HCT116 (cell line): ENCODE results near the gene ATAD3A. TPM values are rescaled to one million over a fixed set of nuclear protein-coding genes. Genes with fewer than 3 reads are reported as not detected.

Experiments used
- ATAC-seq: fragments of 200-7000 bp; cut with Tn5 transposase; 2 replicates; pipeline ENCODE4 v1.9.1; 2020; ENCODE audit warnings: mild to moderate bottlenecking, moderate library complexity
- BruUV-seq: library from RNA; stranded (reverse); fragments of 400-500 nt; replicated peaks from 2 replicates; lab custom pipeline; 2021; lab: Mats Ljungman, UMichigan
- CTCF ChIA-PET: fragments of 300-600 bp; sonication (Branson Sonifier 250); formaldehyde crosslinking; loops from one replicate; lab custom pipeline; 2021; ENCODE audit warnings: antibody characterized with exemption; lab: Charles Lee
- POLR2A ChIA-PET: fragments of 300-600, 350-600 bp; sonication (Branson Sonifier 250); formaldehyde crosslinking; loops from one replicate; lab custom pipeline; 2021; ENCODE audit warnings: antibody characterized with exemption; lab: Charles Lee
- RAD21 ChIA-PET, 2 experiments: fragments of 300-600 bp; sonication (Branson Sonifier 250); formaldehyde crosslinking; loops; one replicate each; lab custom pipeline; 2023; ENCODE audit warnings: low total read pairs in 2 of 2; ENCODE audit not compliant: uncharacterized antibody in 2 of 2, unreplicated experiment in 2 of 2, low non-redundant PET in 1 of 2; lab: Charles Lee
- DNase-seq: peaks from one replicate; pipeline ENCODE4 v3.0.0-alpha.2; 2010; ENCODE audit warnings: low read depth, low spot score
- H2AFZ ChIP-seq: fragments of 200-600 bp; shearing (Covaris generic), sonication (generic); 2 replicates; pipeline ENCODE4 v1.6.1; 2017; ENCODE audit warnings: low read depth, mixed run types, mixed read lengths, antibody characterized with exemption, low read length; ENCODE audit not compliant: poor library complexity, severe bottlenecking
- H3K27ac ChIP-seq: 2 replicates; pipeline ENCODE4 v1.5.1; 2012; ENCODE audit warnings: low read depth, low read length
- H3K27me3 ChIP-seq: fragments of 200-600 bp; sonication (generic); 2 replicates; pipeline ENCODE4 v1.6.1; 2016; ENCODE audit warnings: mixed run types, low read length, mixed read lengths; ENCODE audit not compliant: insufficient read depth
- H3K36me3 ChIP-seq, 2 experiments: fragments of 200-500 bp in 1 of 2; fragments of 200-600 bp in 1 of 2; sonication (Bioruptor generic) in 1 of 2; sonication (generic) in 1 of 2; 2 replicates each; pipeline versions ENCODE4 v1.5.1 to v1.6.1; 2014 to 2016; ENCODE audit warnings: low read length in 2 of 2, inconsistent platforms in 1 of 2, mixed read lengths in 1 of 2, mixed run types in 1 of 2; ENCODE audit not compliant: insufficient read depth in 2 of 2, control insufficient read depth in 1 of 2
- H3K4me1 ChIP-seq, 2 experiments: fragments of 200-600 bp in 1 of 2; sonication (generic) in 1 of 2; 2 replicates each; pipeline versions ENCODE4 v1.5.1 to v1.6.1; 2012 to 2017; ENCODE audit warnings: low read length in 2 of 2, inconsistent platforms in 1 of 2, mild to moderate bottlenecking in 1 of 2, mixed read lengths in 1 of 2, mixed run types in 1 of 2, moderate library complexity in 1 of 2; ENCODE audit not compliant: insufficient read depth in 2 of 2, control insufficient read depth in 1 of 2
- H3K4me2 ChIP-seq: fragments of 200-600 bp; sonication (generic); 2 replicates; pipeline ENCODE4 v1.6.1; 2017; ENCODE audit warnings: mixed run types, low read length, mixed read lengths
- H3K4me3 ChIP-seq, 2 experiments: fragments of 200-600 bp in 1 of 2; sonication (generic) in 1 of 2; replicated peaks in 1 of 2; 2 replicates each; pipeline ENCODE4 v1.5.1; 2011 to 2016; ENCODE audit warnings: low read length in 2 of 2, control low read depth in 1 of 2, low read depth in 1 of 2, mild to moderate bottlenecking in 1 of 2, mixed read lengths in 1 of 2, mixed run types in 1 of 2
- H3K79me2 ChIP-seq: fragments of 200-600 bp; sonication (generic); 2 replicates; pipeline ENCODE4 v1.6.1; 2017; ENCODE audit warnings: mild to moderate bottlenecking, mixed run types, low read length, moderate library complexity, mixed read lengths; ENCODE audit not compliant: insufficient read depth
- H3K9ac ChIP-seq: fragments of 200-600 bp; sonication (generic); 2 replicates; pipeline ENCODE4 v1.6.1; 2016; ENCODE audit warnings: low read length, mixed read lengths
- H3K9me2 ChIP-seq: fragments of 200-600 bp; sonication (generic), shearing (Covaris generic); 2 replicates; pipeline ENCODE4 v1.6.1; 2017; ENCODE audit warnings: mixed run types, mild to moderate bottlenecking, moderate library complexity; ENCODE audit not compliant: insufficient read depth
- H3K9me3 ChIP-seq, 2 experiments: fragments of 200-500 bp in 1 of 2; fragments of 200-600 bp in 1 of 2; sonication (Bioruptor generic) in 1 of 2; sonication (generic) in 1 of 2; 2 replicates each; pipeline ENCODE4 v1.6.1; 2014 to 2017; ENCODE audit warnings: low read length in 2 of 2, mixed read lengths in 2 of 2, inconsistent platforms in 1 of 2, low read depth in 1 of 2, mild to moderate bottlenecking in 1 of 2, mixed run types in 1 of 2, moderate library complexity in 1 of 2; ENCODE audit not compliant: control insufficient read depth in 1 of 2, insufficient read depth in 1 of 2
- H4K20me1 ChIP-seq: fragments of 200-600 bp; sonication (generic), shearing (Covaris generic); 2 replicates; pipeline ENCODE4 v1.6.1; 2017; ENCODE audit warnings: mixed run types, mild to moderate bottlenecking, moderate library complexity; ENCODE audit not compliant: insufficient read depth
- CBX3 ChIP-seq: IDR thresholded peaks from 2 replicates; pipeline ENCODE4 v1.6.1; 2012; ENCODE audit warnings: low read depth
- CEBPB ChIP-seq: IDR thresholded peaks from 2 replicates; pipeline ENCODE4 v1.6.1; 2012; ENCODE audit warnings: low read depth
- EZH2 ChIP-seq: fragments of 200-600 bp; sonication (generic); IDR thresholded peaks from 2 replicates; pipeline ENCODE4 v1.6.1; 2017; ENCODE audit warnings: antibody characterized with exemption, mixed run types
- MAX ChIP-seq: IDR thresholded peaks from 2 replicates; pipeline ENCODE4 v1.6.1; 2012
- POLR2AphosphoS5 ChIP-seq: IDR thresholded peaks from 2 replicates; pipeline ENCODE4 v1.6.1; 2011; ENCODE audit warnings: mild to moderate bottlenecking, low read depth, low read length, moderate library complexity
- SRF ChIP-seq: IDR thresholded peaks from 2 replicates; pipeline ENCODE4 v1.6.1; 2012; ENCODE audit warnings: low read depth
- YY1 ChIP-seq: IDR thresholded peaks from 2 replicates; pipeline ENCODE4 v1.6.1; 2011; ENCODE audit warnings: low read length, low read depth, moderate library complexity, mild to moderate bottlenecking; ENCODE audit not compliant: insufficient replicate concordance; ENCODE audit errors: extremely low read depth
- ZFX ChIP-seq: fragments of 450-650 bp; IDR thresholded peaks from 2 replicates; pipeline ENCODE4 v1.6.1; 2017
- ZNF274 ChIP-seq: fragments of 200-500 bp; sonication (Bioruptor generic); IDR thresholded peaks from 2 replicates; pipeline ENCODE4 v1.6.1; 2014; ENCODE audit warnings: mild to moderate bottlenecking, low read depth, low read length, inconsistent platforms
- intact Hi-C: fragments of 100-400 bp; cut with micrococcal nuclease; formaldehyde crosslinking; loops from 2 replicates; pipeline ENCODE4 v1.10.0; 2022
- total RNA-seq: library from RNA; stranded (reverse); gene quantifications from one replicate; pipeline ENCODE4 v1.2.1, GENCODE V29; 2021; ENCODE audit not compliant: unreplicated experiment
- TF ChIP-seq, protein P1 (sequence below), 3 experiments: fragments of 200-600 bp in 1 of 3; sonication (generic) in 1 of 3; IDR thresholded peaks in 2 of 3; conservative IDR thresholded peaks in 1 of 3; 2 replicates each; pipeline ENCODE4 v1.5.1; 2012 to 2017; ENCODE audit warnings: low read depth in 2 of 3, low read length in 2 of 3, antibody characterized with exemption in 1 of 3, borderline replicate concordance in 1 of 3, control low read depth in 1 of 3, mild to moderate bottlenecking in 1 of 3, mixed read lengths in 1 of 3, mixed run types in 1 of 3, moderate library complexity in 1 of 3; ENCODE audit not compliant: insufficient read depth in 1 of 3
- TF ChIP-seq, protein P2 (sequence below): IDR thresholded peaks from 2 replicates; pipeline ENCODE4 v1.6.1; 2011; ENCODE audit warnings: mild to moderate bottlenecking, low read length, moderate library complexity; ENCODE audit not compliant: insufficient replicate concordance; ENCODE audit errors: extremely low read depth

Gene ATAD3A
- total RNA-seq, 1 experiment from 2014 or later: 92.3 TPM

DNA sequence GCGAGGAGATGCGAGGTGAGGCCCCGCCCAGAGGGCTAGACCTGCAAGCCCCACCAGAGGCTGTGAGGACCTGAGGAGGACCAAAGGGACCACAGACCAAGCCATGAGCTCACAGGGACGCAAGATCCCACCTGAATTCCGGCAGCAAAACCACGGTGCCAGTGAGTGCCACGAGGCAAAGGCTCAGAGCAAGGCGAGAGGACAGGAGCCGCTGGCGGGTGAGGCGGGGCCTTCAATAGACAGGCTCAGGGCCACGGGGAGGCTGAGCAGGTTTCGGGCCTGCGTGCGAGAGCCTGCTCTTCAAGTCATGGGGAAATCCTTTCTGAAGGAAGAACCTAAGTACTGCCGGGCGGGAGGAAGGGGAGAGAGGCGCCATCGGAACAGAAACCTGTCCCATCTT, 35.5 kb downstream of the ATAD3A start:
- DNase-seq (no peak), ATAC-seq (no peak)
- H3K9me2 ChIP-seq: no peaks in the 10 kb centered on the region
- BruUV-seq: no TSS peak
- TF ChIP-seq CEBPB: no peak
- no peak for TF ChIP-seq CBX3
- no peak for TF ChIP-seq ZFX
- TF ChIP-seq, protein P1, sequence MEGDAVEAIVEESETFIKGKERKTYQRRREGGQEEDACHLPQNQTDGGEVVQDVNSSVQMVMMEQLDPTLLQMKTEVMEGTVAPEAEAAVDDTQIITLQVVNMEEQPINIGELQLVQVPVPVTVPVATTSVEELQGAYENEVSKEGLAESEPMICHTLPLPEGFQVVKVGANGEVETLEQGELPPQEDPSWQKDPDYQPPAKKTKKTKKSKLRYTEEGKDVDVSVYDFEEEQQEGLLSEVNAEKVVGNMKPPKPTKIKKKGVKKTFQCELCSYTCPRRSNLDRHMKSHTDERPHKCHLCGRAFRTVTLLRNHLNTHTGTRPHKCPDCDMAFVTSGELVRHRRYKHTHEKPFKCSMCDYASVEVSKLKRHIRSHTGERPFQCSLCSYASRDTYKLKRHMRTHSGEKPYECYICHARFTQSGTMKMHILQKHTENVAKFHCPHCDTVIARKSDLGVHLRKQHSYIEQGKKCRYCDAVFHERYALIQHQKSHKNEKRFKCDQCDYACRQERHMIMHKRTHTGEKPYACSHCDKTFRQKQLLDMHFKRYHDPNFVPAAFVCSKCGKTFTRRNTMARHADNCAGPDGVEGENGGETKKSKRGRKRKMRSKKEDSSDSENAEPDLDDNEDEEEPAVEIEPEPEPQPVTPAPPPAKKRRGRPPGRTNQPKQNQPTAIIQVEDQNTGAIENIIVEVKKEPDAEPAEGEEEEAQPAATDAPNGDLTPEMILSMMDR (IDR thresholded peaks at IDR 0.05 in 2 of 3, conservative IDR thresholded peaks at IDR 0.05 in 1 of 3; ENCODE audit: borderline replicate concordance in 1 of 3, insufficient read depth in 1 of 3, low read depth in 2 of 3, low read length in 2 of 3): no peak
- TF ChIP-seq ZNF274: no peak
- no peak for TF ChIP-seq YY1
- TF ChIP-seq POLR2AphosphoS5: no peak
- TF ChIP-seq EZH2: no peak
- no peak for TF ChIP-seq SRF
- no peak for TF ChIP-seq MAX
- TF ChIP-seq, protein P2, sequence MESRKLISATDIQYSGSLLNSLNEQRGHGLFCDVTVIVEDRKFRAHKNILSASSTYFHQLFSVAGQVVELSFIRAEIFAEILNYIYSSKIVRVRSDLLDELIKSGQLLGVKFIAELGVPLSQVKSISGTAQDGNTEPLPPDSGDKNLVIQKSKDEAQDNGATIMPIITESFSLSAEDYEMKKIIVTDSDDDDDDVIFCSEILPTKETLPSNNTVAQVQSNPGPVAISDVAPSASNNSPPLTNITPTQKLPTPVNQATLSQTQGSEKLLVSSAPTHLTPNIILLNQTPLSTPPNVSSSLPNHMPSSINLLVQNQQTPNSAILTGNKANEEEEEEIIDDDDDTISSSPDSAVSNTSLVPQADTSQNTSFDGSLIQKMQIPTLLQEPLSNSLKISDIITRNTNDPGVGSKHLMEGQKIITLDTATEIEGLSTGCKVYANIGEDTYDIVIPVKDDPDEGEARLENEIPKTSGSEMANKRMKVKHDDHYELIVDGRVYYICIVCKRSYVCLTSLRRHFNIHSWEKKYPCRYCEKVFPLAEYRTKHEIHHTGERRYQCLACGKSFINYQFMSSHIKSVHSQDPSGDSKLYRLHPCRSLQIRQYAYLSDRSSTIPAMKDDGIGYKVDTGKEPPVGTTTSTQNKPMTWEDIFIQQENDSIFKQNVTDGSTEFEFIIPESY: no peak
- no peaks in the 10 kb centered on the region for H3K4me1 ChIP-seq
- CTCF ChIA-PET: no interaction called here
- H3K4me3 ChIP-seq: no peak overlapping the region
- peaks cover 29% of the 10 kb centered on the region; the same call in 1 of the 2 replicates for H3K79me2 ChIP-seq
- no peaks in the 10 kb centered on the region for H3K27me3 ChIP-seq
- no peak overlapping the region for H3K4me2 ChIP-seq
- no peak overlapping the region for H2AFZ ChIP-seq
- H3K9ac ChIP-seq: no peak overlapping the region
- RAD21 ChIA-PET: no interaction called here
- no peak overlapping the region for H3K27ac ChIP-seq
- no peaks in the 10 kb centered on the region for H4K20me1 ChIP-seq
- POLR2A ChIA-PET: no interaction called here
- intact Hi-C loops: no loop called here
- H3K36me3 ChIP-seq: peaks cover 0 to 2% of the 10 kb centered on the region in 2 experiments; a peak in 1 of 4 replicates
- no peaks in the 10 kb centered on the region for H3K9me3 ChIP-seq
